HL-60/S4 treated with retinoic acid at 250 ng/mL for 4 days and 3 days (cell line): ENCODE data around the gene CEND1.

Experiments used
- in situ Hi-C: fragments of 300-500 bp; cut with MboI; formaldehyde crosslinking; loops from 2 replicates; pipeline ENCODE4 v1.7.0; 2022; ENCODE audit warnings: low sequenced_read_pairs

Gene CEND1

GRCh38 chr11:813072-813455 lies 23.2 kb upstream of the CEND1 start:
- in situ Hi-C loops = no loop called here

GRCh38 chr11:812390-812789 lies 22.5 kb upstream of the CEND1 start:
- in situ Hi-C loops = no loop called here

GRCh38 chr11:811446-812245 lies 21.8 kb upstream of the CEND1 start:
- in situ Hi-C loops = no loop called here

GRCh38 chr11:810040-810567 lies 20.2 kb upstream of the CEND1 start:
- in situ Hi-C loops = no loop called here

- in situ Hi-C loops = no loop called here
Measured at GRCh38 chr11:809287-810039, 19.6 kb upstream of the CEND1 start, which contains the start of gene RPLP2. RPLP2 (plus strand) TSS chr11:809967; CDS start chr11:810235, 268 bp downstream.

GRCh38 chr11:808427-809286 lies 18.8 kb upstream of the CEND1 start:
- in situ Hi-C loops = no loop called here

- in situ Hi-C loops = no loop called here
Measured at GRCh38 chr11:804599-804964, 14.7 kb upstream of the CEND1 start.

GRCh38 chr11:803770-804598 lies 14.1 kb upstream of the CEND1 start:
- in situ Hi-C loops = no loop called here

GRCh38 chr11:803467-803742 lies 13.5 kb upstream of the CEND1 start:
- in situ Hi-C loops = no loop called here

- in situ Hi-C loops = no loop called here
Measured at GRCh38 chr11:802693-803466, 13.0 kb upstream of the CEND1 start.

GRCh38 chr11:802018-802617 lies 12.2 kb upstream of the CEND1 start:
- in situ Hi-C loops = no loop called here

- in situ Hi-C loops = no loop called here
Measured at GRCh38 chr11:801097-801780, 11.3 kb upstream of the CEND1 start.

- in situ Hi-C loops = no loop called here
Measured at GRCh38 chr11:800473-800872, 10.6 kb upstream of the CEND1 start.

- in situ Hi-C loops = no loop called here
Measured at GRCh38 chr11:799641-800316, 9.9 kb upstream of the CEND1 start.

GRCh38 chr11:798093-798713 lies 8.3 kb upstream of the CEND1 start, which contains the start of gene SLC25A22:
SLC25A22 (minus strand) TSS chr11:798281; CDS start chr11:795006, 3,275 bp downstream.
- in situ Hi-C loops = no loop called here

GRCh38 chr11:797296-798092 lies 7.6 kb upstream of the CEND1 start:
- in situ Hi-C loops = no loop called here
